ENCODE measurements around the gene PON2. TPM values are rescaled to one million over a fixed set of nuclear protein-coding genes. Genes with fewer than 3 reads are reported as not detected.

Gene PON2
- total RNA-seq, 6 donors from 2014 or later = 128 to 476 (median 197) TPM

- ATAC-seq (ENCODE audit: low FRiP score in 2 of 2) (no peak), DNase-seq (no peak)
- no peaks in the 10 kb centered on the region for H3K27me3 ChIP-seq
- H3K27ac ChIP-seq = no peak overlapping the region
- no peaks in the 10 kb centered on the region for H3K36me3 ChIP-seq
- H3K9me3 ChIP-seq = no peaks in the 10 kb centered on the region
- TF ChIP-seq, protein P1, sequence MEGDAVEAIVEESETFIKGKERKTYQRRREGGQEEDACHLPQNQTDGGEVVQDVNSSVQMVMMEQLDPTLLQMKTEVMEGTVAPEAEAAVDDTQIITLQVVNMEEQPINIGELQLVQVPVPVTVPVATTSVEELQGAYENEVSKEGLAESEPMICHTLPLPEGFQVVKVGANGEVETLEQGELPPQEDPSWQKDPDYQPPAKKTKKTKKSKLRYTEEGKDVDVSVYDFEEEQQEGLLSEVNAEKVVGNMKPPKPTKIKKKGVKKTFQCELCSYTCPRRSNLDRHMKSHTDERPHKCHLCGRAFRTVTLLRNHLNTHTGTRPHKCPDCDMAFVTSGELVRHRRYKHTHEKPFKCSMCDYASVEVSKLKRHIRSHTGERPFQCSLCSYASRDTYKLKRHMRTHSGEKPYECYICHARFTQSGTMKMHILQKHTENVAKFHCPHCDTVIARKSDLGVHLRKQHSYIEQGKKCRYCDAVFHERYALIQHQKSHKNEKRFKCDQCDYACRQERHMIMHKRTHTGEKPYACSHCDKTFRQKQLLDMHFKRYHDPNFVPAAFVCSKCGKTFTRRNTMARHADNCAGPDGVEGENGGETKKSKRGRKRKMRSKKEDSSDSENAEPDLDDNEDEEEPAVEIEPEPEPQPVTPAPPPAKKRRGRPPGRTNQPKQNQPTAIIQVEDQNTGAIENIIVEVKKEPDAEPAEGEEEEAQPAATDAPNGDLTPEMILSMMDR (IDR thresholded peaks at IDR 0.05) = no peak
- no peak for TF ChIP-seq POLR2A (IDR thresholded peaks at IDR 0.05)
- TF ChIP-seq EP300 (IDR thresholded peaks at IDR 0.05) = no peak
- TF ChIP-seq POLR2AphosphoS5 (IDR thresholded peaks at IDR 0.05) = no peak
- no peak overlapping the region for H3K4me3 ChIP-seq
- WGBS, 2 donors = 66 to 68% methylated on average over 8 of the region's 8 CpGs
- peaks cover 0 to 16% (median 9%) of the 10 kb centered on the region in 4 donors for H3K4me1 ChIP-seq
These were observed 37.8 kb upstream of the PON2 start for GRCh38 chr7:95472581-95473161.

DNA sequence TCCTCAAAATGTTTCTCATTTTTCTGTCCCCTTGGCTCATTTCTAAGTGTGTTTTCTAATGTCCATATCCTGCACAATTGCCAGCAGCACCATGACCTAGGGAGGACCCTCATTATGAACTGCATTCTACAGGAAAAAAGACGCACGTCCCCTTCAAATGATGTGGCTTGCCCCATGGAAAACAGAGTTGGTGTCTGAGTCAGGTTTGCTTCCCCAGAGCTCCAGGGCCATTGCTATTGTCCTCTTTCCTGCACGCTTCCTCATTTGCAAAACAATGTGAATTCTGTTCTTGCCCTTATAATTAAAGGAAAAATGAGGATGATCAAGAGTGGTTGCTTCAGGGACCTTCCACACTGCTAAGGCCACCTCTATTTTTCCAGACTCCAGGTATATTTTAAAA is 36.2 kb upstream of the PON2 start:
- peaks cover 0 to 13% (median 3%) of the 10 kb centered on the region in 4 donors for H3K4me1 ChIP-seq
- H3K27ac ChIP-seq = no peak overlapping the region
- H3K4me3 ChIP-seq = no peak overlapping the region
- TF ChIP-seq, protein P1 (IDR thresholded peaks at IDR 0.05) = no peak
- TF ChIP-seq POLR2AphosphoS5 (IDR thresholded peaks at IDR 0.05) (no peak), EP300 (IDR thresholded peaks at IDR 0.05) (no peak), POLR2A (IDR thresholded peaks at IDR 0.05) (no peak)
- no peaks in the 10 kb centered on the region for H3K27me3 ChIP-seq
- ATAC-seq (ENCODE audit: low FRiP score in 2 of 2) = no peak
- 87 to 96% methylated on average over 3 of the region's 3 CpGs for WGBS, 2 donors
- H3K36me3 ChIP-seq = no peaks in the 10 kb centered on the region
- no peaks in the 10 kb centered on the region for H3K9me3 ChIP-seq
- DNase-seq = no peak

DNA sequence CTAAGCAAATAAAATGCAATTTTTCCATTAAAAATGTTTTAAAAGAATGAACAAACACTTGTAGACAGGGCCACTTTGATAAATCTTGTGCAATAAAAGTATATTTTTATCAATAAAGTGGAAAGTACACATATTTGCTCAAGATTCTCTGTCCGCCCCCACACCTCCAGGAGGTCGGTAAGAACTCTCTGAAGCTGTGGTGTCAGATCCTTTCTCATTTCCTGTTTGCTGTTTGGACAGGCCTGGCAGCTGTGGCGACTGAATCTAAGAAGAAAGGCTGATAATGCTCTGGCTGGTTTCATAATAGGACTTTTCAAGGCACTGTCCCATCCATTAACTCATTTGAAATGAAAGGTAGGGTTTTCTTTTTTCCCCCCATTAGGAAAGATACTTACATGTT is 35.6 kb upstream of the PON2 start:
- TF ChIP-seq POLR2A (IDR thresholded peaks at IDR 0.05) (no peak), POLR2AphosphoS5 (IDR thresholded peaks at IDR 0.05) (no peak)
- TF ChIP-seq, protein P1 (IDR thresholded peaks at IDR 0.05) = no peak
- WGBS, 2 donors = 13 to 14% methylated on average over 3 of the region's 3 CpGs
- H3K36me3 ChIP-seq = no peaks in the 10 kb centered on the region
- H3K4me1 ChIP-seq = peaks cover 0 to 13% (median 2%) of the 10 kb centered on the region in 4 donors
- no peaks in the 10 kb centered on the region for H3K27me3 ChIP-seq
- ATAC-seq (ENCODE audit: low FRiP score in 2 of 2) = peak in 1 of 2 donors; percentile 48
- no peak overlapping the region for H3K27ac ChIP-seq
- DNase-seq = peak in 1 of 2 donors; percentile 31
- H3K9me3 ChIP-seq = no peaks in the 10 kb centered on the region
- no peak overlapping the region for H3K4me3 ChIP-seq

DNA sequence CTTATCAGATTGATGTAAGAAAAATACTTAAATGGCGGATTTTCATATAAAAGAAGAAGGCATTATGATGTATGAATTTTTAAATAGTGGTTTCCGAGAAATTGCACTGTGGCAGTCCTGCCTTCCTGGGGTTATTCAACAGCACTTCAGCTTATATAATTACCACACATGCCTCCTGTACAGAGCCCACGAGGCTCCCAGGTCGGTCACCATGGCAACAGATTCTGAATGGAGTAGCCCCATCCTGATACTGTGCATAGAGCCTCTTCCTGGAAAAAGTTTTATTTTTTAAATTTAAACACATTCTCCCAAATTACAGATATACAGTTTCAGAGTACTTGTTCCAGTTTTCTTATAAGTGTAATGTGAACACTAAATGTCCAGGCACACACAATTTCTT is 35.0 kb upstream of the PON2 start:
- no peak for ATAC-seq (ENCODE audit: low FRiP score in 2 of 2)
- H3K27ac ChIP-seq = no peak overlapping the region

More for the DNA sequence above, 35.0 kb upstream of the PON2 start:
- no peak for DNase-seq
- Histone ChIP-seq H3K4me3 (no peak overlapping the region), H3K9me3 (no peaks in the 10 kb centered on the region), H3K27me3 (no peaks in the 10 kb centered on the region), H3K36me3 (no peaks in the 10 kb centered on the region), H3K4me1 (peaks cover 0 to 13% (median 2%) of the 10 kb centered on the region in 4 donors)
- TF ChIP-seq EP300 (IDR thresholded peaks at IDR 0.05) (no peak), POLR2AphosphoS5 (IDR thresholded peaks at IDR 0.05) (no peak), POLR2A (IDR thresholded peaks at IDR 0.05) (no peak)
- TF ChIP-seq, protein P1 (IDR thresholded peaks at IDR 0.05) = no peak
- 70 to 79% methylated on average over 4 of the region's 4 CpGs for WGBS, 2 donors

Measured in upper lobe of left lung (tissue), 6 donors.